Medulla oblongata (tissue), 1 donor: ENCODE measurements around the gene CPN2.

ENCODE experiments used
- DNase-seq: peaks from one replicate; pipeline ENCODE4 v3.0.0-alpha.2; 2015; ENCODE audit errors: extremely low spot score

The CPN2 gene

GRCh38 chr3:194351080-194351672 lies at the start of gene CPN2:
CPN2 (minus strand) TSS chr3:194351328; CDS start chr3:194342702, 8,626 bp downstream.
- no peak for DNase-seq

DNA sequence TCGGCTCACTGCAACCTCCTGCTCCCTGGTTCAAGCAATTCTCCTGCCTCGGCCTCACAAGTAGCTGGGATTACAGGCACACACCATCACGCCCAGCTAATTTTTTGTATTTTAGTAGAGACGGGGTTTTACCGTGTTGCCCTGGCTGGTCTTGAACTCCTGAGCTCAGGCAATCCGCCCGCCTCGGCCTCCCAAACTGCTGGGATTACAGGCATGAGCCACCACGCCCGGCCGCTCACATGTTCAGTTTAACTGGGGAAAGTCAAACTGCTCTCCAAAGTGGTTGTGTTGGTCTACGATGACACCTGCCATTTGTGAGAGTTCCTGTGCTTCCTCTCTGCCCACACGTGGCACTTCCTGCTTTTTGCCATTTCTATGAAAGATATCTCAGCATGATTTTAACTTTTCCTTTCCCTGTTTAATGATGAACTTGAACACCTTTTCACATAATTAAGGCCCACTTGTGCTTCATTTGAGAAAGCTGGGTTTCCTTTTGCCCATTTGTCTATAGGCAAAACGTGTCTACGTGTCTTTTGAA lies 48.8 kb upstream of the CPN2 start:
- DNase-seq = no peak

- no peak for DNase-seq
Measured at GRCh38 chr3:194399166-194399565, 48.0 kb upstream of the CPN2 start, which contains the start of gene GP5. GP5 (minus strand) TSS chr3:194399266; CDS start chr3:194398282, 984 bp downstream.

GRCh38 chr3:194397757-194398312 lies 46.7 kb upstream of the CPN2 start:
- no peak for DNase-seq

DNA sequence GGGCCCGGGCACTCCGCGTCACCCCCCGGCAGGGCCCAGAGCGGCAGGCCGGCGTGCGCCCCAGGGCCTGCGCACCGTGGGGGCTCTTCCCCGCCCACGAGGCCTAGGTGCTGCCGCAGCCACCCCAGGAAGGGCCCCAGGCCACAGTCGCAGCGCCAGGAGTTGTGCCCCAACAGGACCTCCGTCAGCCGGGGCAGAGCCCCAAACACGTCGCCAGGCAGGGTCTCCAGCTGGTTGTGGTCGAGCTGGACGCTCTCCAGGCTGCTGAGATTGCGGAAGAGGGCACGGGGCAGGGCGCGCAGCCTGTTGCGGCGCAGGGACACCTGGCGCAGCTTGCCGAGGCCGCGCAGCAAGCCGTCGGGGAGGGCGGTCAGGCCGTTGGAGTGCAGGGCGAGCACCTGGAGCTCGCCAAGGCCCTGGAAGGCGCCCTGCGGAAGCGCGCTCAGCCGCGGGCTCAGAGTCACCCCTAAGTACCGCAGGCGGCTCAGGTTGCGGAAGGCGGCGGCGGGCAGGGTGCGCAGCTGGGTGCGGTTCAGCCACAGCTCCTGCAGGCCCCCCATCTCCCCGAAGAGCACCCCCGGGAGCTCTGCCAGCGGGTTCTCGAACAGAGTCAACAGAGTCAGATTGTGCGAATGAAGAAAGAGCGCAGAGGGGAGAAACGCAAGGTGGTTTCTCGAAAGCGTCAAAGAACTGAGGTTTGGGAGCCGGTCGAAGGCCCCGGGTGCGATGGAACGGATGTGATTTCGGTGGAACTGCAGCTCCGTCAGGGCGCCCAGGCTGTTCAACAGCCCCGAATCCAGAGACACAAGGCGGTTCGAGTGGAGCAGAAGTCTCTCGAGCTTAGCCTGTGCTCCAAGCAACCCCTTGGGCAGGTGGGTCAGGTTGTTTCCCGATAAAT lies 46.0 kb upstream of the CPN2 start:
- DNase-seq = no peak

GRCh38 chr3:194396539-194396858 lies 45.4 kb upstream of the CPN2 start:
- no peak for DNase-seq

GRCh38 chr3:194395778-194396538 lies 44.8 kb upstream of the CPN2 start:
- DNase-seq = no peak

- no peak for DNase-seq
Measured at GRCh38 chr3:194395212-194395611, 44.1 kb upstream of the CPN2 start.

DNA sequence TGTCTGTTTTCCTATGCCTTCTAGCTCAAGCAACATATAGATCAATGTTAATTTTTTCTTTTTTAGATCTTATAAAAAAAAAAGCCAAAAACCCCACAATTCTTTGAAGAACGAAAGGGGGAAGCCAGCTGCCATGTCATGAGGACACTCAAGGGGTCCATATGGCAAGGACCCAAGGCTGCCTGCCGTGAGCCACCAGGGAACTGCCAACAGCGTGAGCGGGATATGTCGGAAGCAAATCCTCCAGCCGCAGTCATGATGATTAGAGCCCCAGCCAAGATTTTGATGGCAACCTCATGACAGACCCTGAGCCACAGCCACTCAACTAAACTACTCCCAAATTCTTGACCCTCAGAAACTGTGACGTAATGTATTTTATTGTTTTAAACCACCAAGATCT lies 41.4 kb upstream of the CPN2 start:
- no peak for DNase-seq

- no peak for DNase-seq
Measured at GRCh38 chr3:194390835-194391234, 39.7 kb upstream of the CPN2 start.

- no peak for DNase-seq
Measured at GRCh38 chr3:194389269-194389668, 38.1 kb upstream of the CPN2 start.

- DNase-seq = no peak
Measured at GRCh38 chr3:194387926-194388418, 36.8 kb upstream of the CPN2 start.

DNA sequence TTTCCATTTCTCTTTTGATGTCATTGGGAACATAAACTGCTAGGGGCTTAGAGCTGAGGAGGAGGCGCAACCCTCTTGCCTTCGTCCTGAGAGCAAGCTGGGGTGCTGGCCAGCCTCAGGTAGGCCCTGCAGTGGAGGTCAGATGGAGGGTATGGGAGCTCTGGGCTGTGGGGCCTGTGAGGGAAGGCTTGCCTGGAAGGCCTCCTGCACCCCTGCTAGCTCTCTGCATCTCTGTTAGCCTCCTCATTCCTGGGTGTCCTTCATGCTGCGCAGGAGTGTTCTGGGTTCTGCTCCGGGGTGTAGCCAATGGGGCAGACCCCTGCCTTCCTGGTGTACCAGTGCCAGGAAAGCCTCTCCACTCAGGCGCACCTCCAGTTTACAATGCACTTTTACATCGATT lies 36.1 kb upstream of the CPN2 start:
- no peak for DNase-seq

- no peak for DNase-seq
Measured at GRCh38 chr3:194386648-194387047, 35.5 kb upstream of the CPN2 start.

GRCh38 chr3:194386066-194386465 lies 34.9 kb upstream of the CPN2 start:
- DNase-seq = no peak

- DNase-seq = no peak
Measured at GRCh38 chr3:194384569-194385001, 33.5 kb upstream of the CPN2 start.

- no peak for DNase-seq
Measured at GRCh38 chr3:194384156-194384555, 33.0 kb upstream of the CPN2 start.

GRCh38 chr3:194383276-194383940 lies 32.3 kb upstream of the CPN2 start:
- DNase-seq = no peak

DNA sequence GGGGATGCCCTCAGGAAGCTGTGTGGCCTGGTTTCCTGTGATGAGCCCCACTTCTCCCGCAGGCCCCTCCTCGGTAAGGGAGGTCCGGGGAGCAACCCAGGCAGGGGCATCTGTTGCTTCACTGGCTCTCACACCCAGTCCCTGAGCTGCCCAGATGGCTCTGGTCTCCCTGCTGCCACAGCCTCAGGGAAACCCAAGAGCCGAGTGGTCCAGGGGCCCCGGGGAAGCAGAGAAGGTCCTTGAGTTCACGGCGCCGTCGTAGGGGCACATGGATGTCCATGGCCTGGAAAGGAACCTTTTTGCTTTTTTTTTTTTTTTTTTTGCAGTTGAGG lies 31.7 kb upstream of the CPN2 start:
- DNase-seq = no peak

- no peak for DNase-seq
Measured at GRCh38 chr3:194382196-194382891, 31.2 kb upstream of the CPN2 start.

DNA sequence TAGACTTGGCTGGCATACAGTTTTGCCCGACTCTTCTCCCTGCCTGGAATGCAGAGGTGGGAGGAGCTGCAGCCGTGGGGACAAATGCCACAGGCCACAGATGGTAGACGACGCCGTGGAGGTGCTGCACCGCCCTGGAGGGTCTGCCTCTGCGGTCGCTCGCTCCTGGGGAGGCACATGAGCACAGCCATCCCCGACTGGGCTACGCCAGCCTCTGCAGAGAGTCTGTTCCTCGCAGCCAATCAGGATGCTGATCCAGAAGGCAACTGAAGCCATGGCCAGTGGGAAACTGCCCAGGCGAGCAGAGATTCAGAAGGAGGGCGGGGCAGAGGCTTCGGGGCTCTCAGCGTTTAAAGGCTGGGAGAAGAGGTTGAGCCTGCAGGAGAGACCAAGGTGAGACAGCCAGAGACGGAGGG lies 30.3 kb upstream of the CPN2 start:
- DNase-seq = peak; percentile 21
